ENCODE measurements around the gene DNAH2. TPM values are rescaled to one million over a fixed set of nuclear protein-coding genes. Genes with fewer than 3 reads are reported as not detected.

Gene DNAH2
- total and polyA plus RNA-seq, 2 experiments from 2014 or later: 0.38 TPM; not detected in 1

- no peak for TF ChIP-seq ZNF462 (CRISPR knock-in tag; IDR thresholded peaks at IDR 0.05)
- no peak for TF ChIP-seq ZNF114 (CRISPR knock-in tag; IDR thresholded peaks at IDR 0.05)
- no peak for TF ChIP-seq POLR2AphosphoS5 (IDR thresholded peaks at IDR 0.05; ENCODE audit: low read depth)
- TF ChIP-seq STAT1 (IDR thresholded peaks at IDR 0.05; ENCODE audit: unreplicated experiment): no peak
- no peak for TF ChIP-seq ZNF331 (CRISPR knock-in tag; IDR thresholded peaks at IDR 0.05; ENCODE audit: low read depth)
- TF ChIP-seq JUNB (IDR thresholded peaks at IDR 0.05; ENCODE audit: unreplicated experiment): no peak
- no peak for TF ChIP-seq EZH2 (IDR thresholded peaks at IDR 0.05; ENCODE audit: low read depth, unreplicated experiment)
- no peak for TF ChIP-seq REST (IDR thresholded peaks at IDR 0.05; ENCODE audit: unreplicated experiment)
Observed at GRCh38 chr17:7794075-7794663, 76.6 kb downstream of the DNAH2 start (continued).

Measured in GM23338 (cell line).